OCI-LY3 (cell line): ENCODE results near the gene THAP12.
A peak's percentile ranks its signal among the peaks of the same experiment; 100 is the strongest.

Source experiments
- EZH2phosphoT487 ChIP-seq: fragments of 200-600 bp; shearing (Covaris generic); IDR thresholded peaks from 2 replicates; pipeline ENCODE4 v1.6.1; 2018; ENCODE audit warnings: antibody characterized with exemption, mixed run types, low read depth
- TF ChIP-seq, protein P1 (sequence below): fragments of 200-600, 300-600 bp; sonication (generic); IDR thresholded peaks from 2 replicates; pipeline ENCODE4 v1.5.1; 2014; ENCODE audit warnings: antibody characterized with exemption, low read length, low read depth

DNA sequence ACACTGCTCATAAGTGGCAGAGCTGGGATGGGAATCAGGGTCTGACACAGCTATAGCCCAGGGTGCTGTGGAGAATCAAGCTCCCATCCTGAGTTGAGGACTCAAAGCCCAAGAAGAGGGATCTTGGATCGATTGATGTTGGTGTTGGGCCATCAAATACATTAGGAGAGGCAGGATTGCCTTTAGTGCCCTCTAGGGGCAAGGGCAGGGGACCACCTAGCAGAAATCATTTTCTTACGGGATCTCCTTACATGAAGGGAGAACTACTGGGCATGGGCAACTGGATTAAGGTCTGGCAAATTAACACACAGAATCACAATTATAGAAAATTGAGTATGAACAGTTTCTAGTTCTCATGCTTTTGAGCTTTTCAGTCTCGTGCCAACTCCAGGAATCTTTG is 39.0 kb upstream of the THAP12 start:
- TF ChIP-seq, protein P1, sequence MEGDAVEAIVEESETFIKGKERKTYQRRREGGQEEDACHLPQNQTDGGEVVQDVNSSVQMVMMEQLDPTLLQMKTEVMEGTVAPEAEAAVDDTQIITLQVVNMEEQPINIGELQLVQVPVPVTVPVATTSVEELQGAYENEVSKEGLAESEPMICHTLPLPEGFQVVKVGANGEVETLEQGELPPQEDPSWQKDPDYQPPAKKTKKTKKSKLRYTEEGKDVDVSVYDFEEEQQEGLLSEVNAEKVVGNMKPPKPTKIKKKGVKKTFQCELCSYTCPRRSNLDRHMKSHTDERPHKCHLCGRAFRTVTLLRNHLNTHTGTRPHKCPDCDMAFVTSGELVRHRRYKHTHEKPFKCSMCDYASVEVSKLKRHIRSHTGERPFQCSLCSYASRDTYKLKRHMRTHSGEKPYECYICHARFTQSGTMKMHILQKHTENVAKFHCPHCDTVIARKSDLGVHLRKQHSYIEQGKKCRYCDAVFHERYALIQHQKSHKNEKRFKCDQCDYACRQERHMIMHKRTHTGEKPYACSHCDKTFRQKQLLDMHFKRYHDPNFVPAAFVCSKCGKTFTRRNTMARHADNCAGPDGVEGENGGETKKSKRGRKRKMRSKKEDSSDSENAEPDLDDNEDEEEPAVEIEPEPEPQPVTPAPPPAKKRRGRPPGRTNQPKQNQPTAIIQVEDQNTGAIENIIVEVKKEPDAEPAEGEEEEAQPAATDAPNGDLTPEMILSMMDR = peak; percentile 79
- no peak for TF ChIP-seq EZH2phosphoT487
